H1 (cell line): Measurements from ENCODE around the gene GNAO1. TPM values are rescaled to one million over a fixed set of nuclear protein-coding genes. Genes with fewer than 3 reads are reported as not detected.

Experiments used
- CHD1 ChIP-seq: IDR thresholded peaks from 2 replicates; pipeline ENCODE4 v1.6.1; 2012; ENCODE audit warnings: low read depth, low read length, improper control_type of control experiment
- CHD7 ChIP-seq: fragments of 300-600 bp; sonication (generic); IDR thresholded peaks from 2 replicates; pipeline ENCODE4 v1.7.1; 2012; ENCODE audit warnings: low read length, moderate library complexity, mild to moderate bottlenecking, inconsistent platforms; ENCODE audit not compliant: insufficient replicate concordance
- KDM4A ChIP-seq: IDR thresholded peaks from one replicate; pipeline ENCODE4 v1.7.1; 2012; ENCODE audit warnings: low read depth, mild to moderate bottlenecking, moderate library complexity, low read length, inconsistent platforms; ENCODE audit not compliant: severe bottlenecking
- SAP30 ChIP-seq: fragments of 300-600 bp; sonication (generic); IDR thresholded peaks from 2 replicates; pipeline ENCODE4 v1.7.1; 2012; ENCODE audit warnings: low read length, moderate library complexity, mild to moderate bottlenecking, inconsistent platforms; ENCODE audit not compliant: insufficient read depth, insufficient replicate concordance
- polyA plus RNA-seq, 7 experiments: library from polyadenylated mRNA; depleted of rRNA in 3 of 7; stranded (reverse) in 5 of 7; unstranded in 2 of 7; fragments of >200 nt in 5 of 7; fragments of 200-250 nt in 2 of 7; gene quantifications; 1 replicate in 5 of 7; 2 replicates in 1 of 7; 4 replicates in 1 of 7; pipeline versions ENCODE4 v1.2.1 to v1.2.3, GENCODE V29; 2011 to 2013; ENCODE audit warnings: missing spikeins in 2 of 7, mixed read lengths in 2 of 7
- total RNA-seq: library from RNA; stranded (reverse); fragmentation: NEBNext Ultra II Directional; extraction: Animal tissue kit (Norgen Biotek cat#: 25700); gene quantifications from 2 replicates; pipeline ENCODE4 v1.2.1, GENCODE V29; 2021

Gene GNAO1
- total and polyA plus RNA-seq, 2 of the 8 experiments (the other 6 are each of a cell fraction or from before 2014, with no cell fraction given), result 6.7 to 34.4 TPM

- no peak for TF ChIP-seq CHD7
- TF ChIP-seq SAP30, result no peak
- TF ChIP-seq CHD1, result no peak
- no peak for TF ChIP-seq KDM4A
Measured at GRCh38 chr16:56343661-56344517, 152.6 kb downstream of the GNAO1 start (continued).
